OCI-M2 (cell line): Measurements from ENCODE around the gene OSR1.
"Not testable (repeated sequence)": the region's sequence is repeated elsewhere in the genome, so short reads cannot be mapped to it uniquely, and the experiment has no call there.

Source experiments
- DNase-seq: peaks from one replicate; lab custom pipeline; 2025; ENCODE audit not compliant: unreplicated experiment; lab: John Stamatoyannopoulos, UW

The OSR1 gene

GRCh38 chr2:19332503-19332902, 25.9 kb downstream of the OSR1 start:
- DNase-seq, result no peak

GRCh38 chr2:19331450-19331849, 27.0 kb downstream of the OSR1 start:
- no peak for DNase-seq

- no peak for DNase-seq
These were observed 28.0 kb downstream of the OSR1 start for GRCh38 chr2:19330436-19330835.

- DNase-seq, result no peak
These were observed 29.0 kb downstream of the OSR1 start for GRCh38 chr2:19329445-19329844.

GRCh38 chr2:19327496-19327895, 30.9 kb downstream of the OSR1 start:
- no peak for DNase-seq

- DNase-seq, result no peak
These were observed 36.5 kb downstream of the OSR1 start for GRCh38 chr2:19321946-19322345.

GRCh38 chr2:19320813-19321212, 37.6 kb downstream of the OSR1 start:
- DNase-seq, result no peak

- no peak for DNase-seq
These were observed 38.7 kb downstream of the OSR1 start for GRCh38 chr2:19319698-19320097.

GRCh38 chr2:19319064-19319463, 39.4 kb downstream of the OSR1 start:
- DNase-seq, result no peak

GRCh38 chr2:19313553-19313952, 44.9 kb downstream of the OSR1 start:
- DNase-seq, result no peak

- no peak for DNase-seq
These were observed 45.5 kb downstream of the OSR1 start for GRCh38 chr2:19312949-19313348.

- DNase-seq, result not testable (repeated sequence)
These were observed 52.4 kb downstream of the OSR1 start for GRCh38 chr2:19306065-19306464.

GRCh38 chr2:19305400-19306055, 52.9 kb downstream of the OSR1 start:
- DNase-seq, result not testable (repeated sequence)

- no peak for DNase-seq
These were observed 56.7 kb downstream of the OSR1 start for GRCh38 chr2:19301706-19302105.
